HG03457 (cell line): ENCODE results near the gene ADORA2A.

Experiments used
- ATAC-seq: cut with Tn5 transposase; IDR thresholded peaks from one replicate; pipeline ENCODE4 v1.9.1; 2021; ENCODE audit warnings: moderate number of reproducible peaks; ENCODE audit not compliant: unreplicated experiment

The ADORA2A gene

GRCh38 chr22:24402460-24403192 is 24.8 kb upstream of the ADORA2A start:
- no peak for ATAC-seq

DNA sequence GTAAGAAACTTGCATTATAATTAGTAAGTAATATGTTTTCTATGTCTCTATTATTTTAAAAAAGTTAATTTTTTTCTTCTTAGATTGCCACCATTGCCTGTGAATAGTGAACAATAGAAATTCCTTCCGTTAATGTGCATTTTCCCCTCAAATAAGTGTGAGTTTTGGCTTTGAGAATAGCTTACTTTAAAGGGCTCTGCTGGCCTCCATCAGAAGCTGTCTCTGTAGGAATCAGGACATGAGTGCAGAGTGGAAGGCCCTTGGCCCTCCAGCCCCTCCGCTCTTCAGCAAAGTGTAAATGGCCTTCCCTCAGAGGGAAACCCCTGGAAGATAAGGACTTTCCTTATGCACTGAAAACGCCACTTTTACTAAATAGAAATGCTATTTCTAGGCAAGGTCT is 24.1 kb upstream of the ADORA2A start:
- no peak for ATAC-seq

DNA sequence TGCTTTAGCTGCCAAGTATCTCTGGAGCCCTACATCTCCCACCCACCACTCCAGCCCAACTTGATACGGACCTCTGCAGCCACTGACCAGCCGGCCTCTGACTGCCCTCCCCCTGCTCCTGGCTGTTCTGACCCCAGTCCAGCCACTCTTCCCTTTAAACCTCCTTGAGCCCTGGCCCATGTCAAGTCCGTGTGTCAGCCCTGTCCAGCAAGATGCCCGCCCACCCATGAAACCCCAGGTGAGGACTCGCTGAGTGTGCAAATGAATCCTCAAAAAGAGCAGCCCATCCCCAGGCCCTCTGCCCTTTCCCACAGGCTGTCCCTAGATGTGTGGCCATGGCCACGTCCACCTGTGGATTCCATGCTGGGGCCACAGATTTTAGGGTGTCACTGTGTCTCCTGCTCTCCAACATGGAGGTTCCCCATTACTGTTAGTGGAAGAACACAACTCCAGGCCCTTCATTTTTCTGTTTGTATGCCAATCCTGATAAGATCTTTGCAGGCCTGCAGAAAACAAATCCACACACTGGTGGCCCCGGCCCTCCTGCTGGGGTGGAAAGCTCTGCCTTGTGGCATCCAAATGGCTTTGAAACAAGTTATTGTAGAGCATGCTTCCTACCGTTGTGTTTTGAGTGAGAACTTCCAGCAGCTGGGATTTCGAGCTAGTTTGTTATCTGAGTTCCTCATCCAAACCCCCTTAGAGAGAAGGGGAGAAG is 22.7 kb upstream of the ADORA2A start:
- no peak for ATAC-seq

DNA sequence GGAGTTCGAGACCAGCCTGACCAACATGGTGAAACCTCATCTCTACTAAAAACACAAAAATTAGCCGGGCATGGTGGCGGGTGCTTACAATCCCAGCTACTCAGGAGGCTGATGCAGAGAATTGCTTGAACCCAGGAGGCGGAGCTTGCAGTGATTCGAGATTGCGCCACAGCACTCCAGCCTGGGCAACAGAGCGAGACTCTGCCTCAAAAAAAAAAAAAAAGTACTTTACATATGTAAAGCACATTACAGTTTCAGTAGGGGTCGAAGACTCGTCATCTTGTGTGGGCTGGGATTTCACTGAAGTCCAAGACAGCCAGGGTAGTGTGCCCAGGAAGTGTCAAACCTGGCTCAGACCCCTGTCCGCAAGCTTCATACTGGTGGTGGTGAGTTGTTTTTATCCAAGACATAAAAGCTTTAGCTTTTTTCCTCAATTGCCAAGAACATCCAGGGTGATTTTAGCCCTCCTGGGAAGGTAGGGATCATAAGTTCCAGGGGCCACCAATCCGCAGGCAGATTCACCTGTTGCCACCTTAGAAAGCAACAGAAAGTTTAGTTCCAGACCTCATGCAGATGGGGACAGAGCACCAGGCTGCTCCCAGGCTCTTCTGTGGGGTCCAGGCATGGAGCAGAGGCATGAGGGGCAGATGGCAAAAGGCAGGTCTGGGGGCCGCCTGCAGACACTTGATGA is 21.6 kb upstream of the ADORA2A start:
- no peak for ATAC-seq

GRCh38 chr22:24406322-24407277 is 20.8 kb upstream of the ADORA2A start:
- ATAC-seq, result no peak

- ATAC-seq, result no peak
These were observed 20.1 kb upstream of the ADORA2A start for GRCh38 chr22:24407278-24407665.

DNA sequence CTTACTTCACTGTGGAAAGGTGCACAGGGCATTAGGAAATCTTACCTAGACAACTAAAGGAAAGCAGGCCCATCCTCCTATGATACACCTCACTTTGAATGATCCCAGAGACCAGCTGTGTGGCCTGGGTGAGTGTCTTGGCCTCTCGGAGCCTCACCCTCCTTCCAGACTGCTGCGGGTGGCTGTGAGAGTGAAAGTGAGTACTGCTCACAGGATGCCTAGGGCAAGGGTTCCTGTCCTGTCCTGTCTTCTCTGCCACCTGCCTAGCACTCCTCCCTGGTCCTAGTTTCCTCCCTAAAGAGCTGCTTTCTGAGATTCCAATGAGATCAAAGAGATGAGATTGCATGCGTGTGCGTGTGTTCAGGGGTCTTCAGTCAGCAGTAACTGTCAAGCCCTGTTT is 19.5 kb upstream of the ADORA2A start:
- no peak for ATAC-seq

DNA sequence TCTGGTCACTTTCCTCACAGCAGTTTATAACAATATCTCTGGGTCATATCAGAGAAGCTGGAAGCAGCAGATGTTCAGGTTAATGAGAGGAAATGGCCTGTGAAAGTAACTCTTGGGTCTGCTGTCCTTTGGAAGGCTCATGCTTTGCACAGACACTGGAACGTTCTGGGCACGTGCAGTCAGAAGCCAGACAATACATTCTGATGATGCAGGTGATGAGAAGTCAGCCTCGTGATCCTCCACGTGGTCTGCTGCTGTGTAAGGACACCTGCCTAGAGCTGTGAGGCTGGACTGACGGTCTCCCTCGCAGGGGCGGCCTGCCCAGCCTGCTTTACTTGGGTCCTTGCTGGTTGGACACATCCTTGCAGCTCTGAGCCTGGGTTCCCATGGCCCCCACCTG is 18.8 kb upstream of the ADORA2A start:
- no peak for ATAC-seq

GRCh38 chr22:24409707-24410106 is 17.7 kb upstream of the ADORA2A start:
- no peak for ATAC-seq

DNA sequence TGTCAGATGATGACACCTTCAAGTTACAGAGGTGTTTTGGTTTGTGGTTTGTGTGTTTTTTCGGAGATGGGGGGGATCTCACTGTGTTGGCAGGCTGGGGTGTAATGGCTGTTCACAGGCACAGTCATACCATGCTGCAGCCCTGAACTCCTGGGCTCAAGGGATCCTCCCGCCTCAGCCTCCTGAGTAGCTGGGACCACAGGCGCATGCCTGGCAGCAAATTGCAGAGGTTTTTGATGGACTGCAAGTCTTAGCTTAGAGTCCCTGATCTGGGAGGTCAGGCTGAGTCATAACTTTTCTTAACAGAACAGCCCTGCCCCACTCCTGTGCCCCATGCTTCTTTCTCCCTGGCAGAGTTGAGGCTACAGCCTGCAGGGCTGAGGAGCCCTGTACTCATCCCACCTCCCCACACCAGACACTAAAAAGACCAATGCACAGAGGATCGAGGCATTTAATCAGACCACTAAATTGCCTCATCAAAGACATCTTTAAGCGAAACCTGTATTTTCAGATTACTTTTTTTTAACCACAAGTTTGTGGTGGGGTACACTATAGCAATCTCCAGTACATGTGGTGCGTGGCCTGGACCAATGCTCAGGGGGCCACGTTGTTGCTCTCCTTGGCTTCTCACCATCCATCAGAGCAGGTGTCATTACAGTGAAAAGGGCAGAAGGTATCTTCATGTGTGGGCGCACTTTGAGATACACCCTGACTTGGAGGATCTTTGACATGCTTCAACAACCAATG is 17.1 kb upstream of the ADORA2A start:
- ATAC-seq, result no peak

GRCh38 chr22:24411256-24412004 is 16.0 kb upstream of the ADORA2A start:
- no peak for ATAC-seq

DNA sequence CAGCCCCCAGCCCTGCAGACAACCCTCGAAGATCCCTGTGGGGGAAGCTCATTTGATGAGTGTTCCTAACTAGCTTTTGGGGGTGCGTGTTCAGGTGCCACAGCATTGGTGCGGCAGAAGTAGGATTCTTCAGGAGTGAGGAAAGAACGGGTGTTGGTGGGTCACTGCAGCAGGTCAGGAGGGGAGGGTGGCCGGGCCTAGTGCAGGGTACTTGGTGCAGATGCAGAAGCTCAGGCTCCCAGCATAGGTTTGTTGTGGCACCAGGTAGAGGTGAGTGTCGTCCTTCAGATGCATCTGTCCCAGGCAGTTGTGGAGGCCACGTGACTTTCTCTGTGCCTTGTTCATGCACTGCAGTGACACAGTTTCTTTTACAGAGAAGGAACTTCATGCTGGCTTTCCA is 15.1 kb upstream of the ADORA2A start:
- ATAC-seq, result no peak

GRCh38 chr22:24413271-24413670 is 14.1 kb upstream of the ADORA2A start:
- ATAC-seq, result no peak

DNA sequence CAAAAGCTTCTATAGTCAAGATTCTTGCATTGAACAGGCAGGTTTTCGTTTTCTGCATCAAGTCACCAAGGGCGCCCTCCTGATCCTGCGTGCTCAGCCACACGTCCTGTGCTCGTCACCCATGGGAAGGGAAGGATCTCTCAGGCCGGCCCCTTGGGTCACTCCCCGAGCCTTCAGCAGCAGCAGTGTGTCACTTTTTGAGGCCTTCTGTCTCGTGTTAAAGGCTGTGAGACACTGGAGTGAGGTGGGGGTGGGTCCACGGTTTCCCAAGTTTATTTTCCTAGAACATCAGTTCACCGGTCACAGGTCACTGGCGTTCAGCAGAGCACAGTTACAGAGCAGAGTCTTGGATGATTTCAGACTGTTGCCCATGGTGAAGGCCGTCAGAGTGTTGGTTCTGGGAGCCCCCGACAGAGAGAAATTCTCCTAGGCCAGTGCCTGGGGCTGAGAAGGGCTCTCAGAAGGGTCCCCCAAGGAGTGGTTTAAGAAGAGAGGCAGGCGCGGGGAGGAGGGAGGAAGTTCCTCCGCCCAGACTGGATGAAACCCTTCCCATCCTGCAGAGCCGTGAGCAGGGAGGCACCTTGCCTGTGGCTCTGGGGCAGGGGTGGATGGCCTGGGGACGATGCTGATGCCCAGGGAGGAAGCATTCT is 13.5 kb upstream of the ADORA2A start:
- no peak for ATAC-seq

DNA sequence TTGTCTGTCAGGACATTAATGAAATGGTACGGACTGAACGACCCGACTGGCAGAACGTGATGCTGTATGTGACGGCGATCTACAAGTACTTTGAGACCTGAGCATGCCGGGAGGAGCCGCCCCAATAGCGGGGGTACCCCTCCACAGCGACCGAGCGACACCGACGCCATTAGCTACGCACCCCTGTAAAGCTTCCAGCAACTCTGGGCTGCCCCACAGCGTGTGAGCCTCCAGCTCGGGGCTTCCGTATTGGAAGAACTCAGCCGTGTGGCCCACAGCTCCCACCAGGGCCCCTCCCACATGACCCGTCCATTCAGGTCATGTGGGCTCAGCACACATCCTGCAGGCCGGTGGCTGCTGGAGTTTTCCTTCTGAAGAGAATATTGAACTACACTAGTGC is 12.9 kb upstream of the ADORA2A start:
- ATAC-seq, result no peak

DNA sequence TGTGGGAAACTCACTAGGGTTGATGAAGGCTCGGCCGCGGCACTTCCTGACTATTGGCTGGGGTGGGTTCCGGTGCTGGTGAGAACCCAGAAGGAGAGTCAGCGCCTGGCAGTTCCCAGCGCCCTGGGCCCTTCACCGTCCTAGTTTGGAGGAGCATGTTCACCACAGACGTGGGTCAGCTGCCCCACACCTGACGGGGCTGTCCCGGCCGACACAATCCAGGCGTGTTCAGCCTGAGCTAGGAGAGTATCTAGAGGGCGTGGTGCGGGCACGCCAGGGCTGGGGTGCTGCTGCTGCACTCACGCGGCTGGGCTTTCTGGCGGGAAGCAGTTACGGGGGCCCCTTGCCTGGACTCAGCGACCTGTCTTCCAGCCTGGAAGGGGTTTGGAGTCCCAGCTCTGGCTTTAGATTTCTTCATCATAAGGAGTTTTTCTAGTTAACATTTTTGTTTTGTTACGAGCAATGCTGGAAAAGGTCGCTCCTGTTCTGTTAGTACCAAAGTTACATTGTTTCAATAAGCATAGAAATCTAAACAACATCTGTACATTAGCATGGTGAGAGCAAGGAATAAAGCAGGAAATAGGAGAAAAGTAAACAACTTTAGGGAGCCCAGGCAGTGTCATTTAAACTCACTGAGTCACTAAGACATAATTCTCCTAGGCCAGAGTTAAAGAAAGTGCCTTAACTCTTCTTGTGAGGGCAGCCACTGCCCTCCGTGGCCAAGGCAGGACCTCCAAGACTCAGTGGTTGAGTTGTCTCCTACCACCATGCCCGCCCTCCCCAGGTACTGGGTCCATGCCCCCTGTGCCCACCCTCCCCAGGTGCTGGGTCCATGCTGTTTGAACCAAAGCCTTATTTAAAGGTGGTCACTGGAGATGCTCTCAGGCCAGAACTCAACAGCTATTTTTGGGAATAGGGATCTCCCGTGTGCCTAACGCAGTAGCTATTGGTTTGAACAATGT is 12.1 kb upstream of the ADORA2A start:
- ATAC-seq, result no peak

- no peak for ATAC-seq
These were observed 11.3 kb upstream of the ADORA2A start for GRCh38 chr22:24416095-24416494.

- no peak for ATAC-seq
These were observed 10.8 kb upstream of the ADORA2A start for GRCh38 chr22:24416611-24417010.
